C4-2B (cell line): ENCODE measurements around the gene ADARB2.

Source experiments
- H3K27ac ChIP-seq: fragments of 450-650 bp; 2 replicates; pipeline ENCODE4 v1.5.1; 2017
- CTCF ChIP-seq: fragments of 450-650 bp; conservative IDR thresholded peaks from 2 replicates; pipeline ENCODE4 v1.5.1; 2017; ENCODE audit warnings: mild to moderate bottlenecking
- ZFX ChIP-seq: fragments of 450-650 bp; IDR thresholded peaks from 2 replicates; pipeline ENCODE4 v1.6.1; 2017

ADARB2 gene

GRCh38 chr10:1173091-1173490 is 564.2 kb downstream of the ADARB2 start:
- TF ChIP-seq CTCF: no peak
- no peak for TF ChIP-seq ZFX
- H3K27ac ChIP-seq: no peak overlapping the region

- H3K27ac ChIP-seq: no peak overlapping the region
- TF ChIP-seq ZFX (no peak), CTCF (no peak)
Measured at GRCh38 chr10:1172256-1172984, 564.9 kb downstream of the ADARB2 start.

GRCh38 chr10:1171586-1171985 is 565.7 kb downstream of the ADARB2 start:
- no peak overlapping the region for H3K27ac ChIP-seq
- TF ChIP-seq ZFX (no peak), CTCF (no peak)

GRCh38 chr10:1171182-1171581 is 566.1 kb downstream of the ADARB2 start:
- TF ChIP-seq CTCF (no peak), ZFX (no peak)
- H3K27ac ChIP-seq: no peak overlapping the region

GRCh38 chr10:1170867-1171180 is 566.5 kb downstream of the ADARB2 start:
- no peak overlapping the region for H3K27ac ChIP-seq
- TF ChIP-seq CTCF: no peak
- TF ChIP-seq ZFX: no peak

GRCh38 chr10:1169981-1170866 is 567.1 kb downstream of the ADARB2 start:
- TF ChIP-seq CTCF: no peak
- TF ChIP-seq ZFX: no peak

GRCh38 chr10:1169186-1169885 is 568.0 kb downstream of the ADARB2 start:
- H3K27ac ChIP-seq: no peak overlapping the region
- TF ChIP-seq CTCF (no peak), ZFX (no peak)

More at GRCh38 chr10:1169981-1170866, 567.1 kb downstream of the ADARB2 start:
- no peak overlapping the region for H3K27ac ChIP-seq
